ENCODE results near the gene ZC3H10. TPM values are rescaled to one million over a fixed set of nuclear protein-coding genes. Genes with fewer than 3 reads are reported as not detected.
"Not testable (repeated sequence)": the region's sequence is repeated elsewhere in the genome, so short reads cannot be mapped to it uniquely, and the experiment has no call there.

Gene ZC3H10, protein sequence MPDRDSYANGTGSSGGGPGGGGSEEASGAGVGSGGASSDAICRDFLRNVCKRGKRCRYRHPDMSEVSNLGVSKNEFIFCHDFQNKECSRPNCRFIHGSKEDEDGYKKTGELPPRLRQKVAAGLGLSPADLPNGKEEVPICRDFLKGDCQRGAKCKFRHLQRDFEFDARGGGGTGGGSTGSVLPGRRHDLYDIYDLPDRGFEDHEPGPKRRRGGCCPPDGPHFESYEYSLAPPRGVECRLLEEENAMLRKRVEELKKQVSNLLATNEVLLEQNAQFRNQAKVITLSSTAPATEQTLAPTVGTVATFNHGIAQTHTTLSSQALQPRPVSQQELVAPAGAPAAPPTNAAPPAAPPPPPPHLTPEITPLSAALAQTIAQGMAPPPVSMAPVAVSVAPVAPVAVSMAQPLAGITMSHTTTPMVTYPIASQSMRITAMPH
- polyA plus RNA-seq (2013, experiment 1 of 2; ENCODE audit: insufficient read length) = 3.2 TPM
- 2.9 TPM for polyA plus RNA-seq (2013, experiment 2 of 2; ENCODE audit: insufficient read length)

DNA sequence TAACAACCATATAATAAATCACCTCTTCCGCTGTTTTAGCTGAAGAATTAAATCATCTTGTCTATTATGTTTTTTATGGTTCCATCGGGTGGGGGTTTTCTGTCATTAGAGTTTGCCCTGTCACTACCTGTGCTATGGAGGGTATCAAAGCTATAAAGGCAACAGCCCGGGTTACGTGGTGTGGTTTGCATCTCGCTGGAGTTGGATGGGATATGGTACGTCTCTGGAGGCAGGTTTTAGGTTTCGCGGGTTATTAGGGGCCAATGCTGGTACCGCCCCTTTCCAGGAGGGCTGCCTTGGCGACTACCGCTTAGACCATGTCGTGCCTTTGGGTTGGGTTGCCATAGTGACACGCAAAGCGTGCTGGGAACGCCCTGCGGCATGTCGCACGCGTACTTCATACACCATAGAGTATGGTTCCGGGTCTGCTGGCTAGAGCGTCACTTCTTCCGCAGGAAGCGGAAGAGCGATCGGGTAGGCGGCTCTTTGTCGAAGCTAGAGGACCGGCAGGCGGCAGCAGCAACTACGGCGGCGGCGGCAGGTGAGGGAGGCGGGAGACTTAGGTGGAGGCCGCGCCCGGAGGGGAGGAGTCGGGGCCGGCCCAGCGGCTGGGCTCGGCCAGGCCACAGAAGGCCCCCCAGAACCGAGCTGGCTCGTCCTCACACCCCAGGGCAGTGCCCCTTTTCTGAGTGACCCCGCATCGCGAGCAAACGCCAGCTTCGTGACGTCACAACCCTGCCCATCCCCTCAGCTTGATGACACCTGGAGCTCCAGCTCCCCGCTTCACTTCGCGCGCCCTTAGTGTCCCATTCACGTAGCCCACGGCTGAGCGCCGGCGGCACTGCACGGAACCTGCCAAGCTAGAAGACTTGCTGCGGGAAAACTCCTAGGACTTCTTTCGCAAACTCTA is at the start of gene ZC3H10:
Gene ZC3H10 (plus strand): TSS at position 489 of the 910 bp plus-strand sequence. CDS start 2,297 bp downstream, outside the sequence.
- peak; percentile 99 for DNase-seq

- peak; percentile 62 for DNase-seq
These were observed 46.4 kb upstream of the ZC3H10 start for GRCh38 chr12:56071648-56072047.

DNA sequence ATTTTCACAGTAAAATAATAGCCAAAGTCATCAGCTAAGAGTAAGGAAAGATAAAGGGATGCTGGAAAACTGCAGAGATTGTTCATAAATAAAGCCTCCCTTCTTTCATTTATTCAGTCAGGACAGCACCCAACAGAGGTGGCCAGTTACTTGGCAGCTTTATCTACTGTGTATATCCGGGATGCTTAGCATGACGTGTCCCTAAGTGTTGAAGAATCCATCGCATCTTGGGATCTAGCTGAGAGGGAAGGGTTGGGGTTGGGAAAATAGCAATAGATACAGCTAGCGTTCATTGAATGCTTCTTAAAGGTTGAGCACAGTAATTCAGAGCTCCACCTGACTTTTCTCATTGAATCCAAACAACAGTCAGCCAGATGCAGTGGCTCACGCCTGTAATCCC is 43.7 kb upstream of the ZC3H10 start:
- DNase-seq = no peak

DNA sequence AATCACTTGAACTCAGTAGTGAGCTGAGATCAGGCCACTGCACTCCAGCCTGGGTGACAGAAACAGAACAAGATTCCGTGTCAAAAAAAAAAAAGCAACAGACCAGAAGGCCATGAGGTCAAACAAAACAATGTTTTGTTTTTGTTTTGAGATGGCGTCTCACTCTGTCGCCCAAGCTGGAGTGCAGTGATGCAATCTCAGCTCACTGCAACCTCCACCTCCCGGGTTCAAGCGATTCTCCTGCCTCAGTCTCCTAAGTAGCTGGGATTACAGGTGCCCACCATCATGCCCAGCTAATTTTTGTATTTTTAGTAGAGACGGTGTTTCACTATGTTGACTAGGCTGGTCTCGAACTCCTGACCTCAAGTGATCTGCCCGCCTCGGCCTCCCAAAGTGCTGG is 40.1 kb upstream of the ZC3H10 start:
- DNase-seq = not testable (repeated sequence)

DNA sequence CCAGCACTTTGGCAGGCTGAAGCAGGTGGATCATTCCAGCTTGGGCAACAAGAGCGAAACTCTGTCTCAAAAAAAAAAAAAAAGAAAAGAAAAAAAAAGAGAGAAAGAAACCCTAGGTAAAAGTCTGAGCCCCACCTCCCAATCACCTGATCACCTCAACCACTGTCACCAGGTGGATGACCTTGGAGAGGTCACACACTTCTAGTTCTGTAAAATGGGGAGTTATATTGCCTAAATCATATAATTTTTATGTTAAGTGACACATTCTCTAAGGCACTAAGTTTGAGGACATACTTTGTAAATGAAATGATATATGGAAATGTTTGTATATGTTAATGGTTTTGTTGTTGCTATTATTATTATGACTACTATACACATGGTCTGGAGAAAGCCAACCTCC is 39.6 kb upstream of the ZC3H10 start:
- no peak for DNase-seq

- DNase-seq = peak; percentile 73
These were observed 38.9 kb upstream of the ZC3H10 start for GRCh38 chr12:56078931-56079722.

GRCh38 chr12:56079723-56080555 is 38.1 kb upstream of the ZC3H10 start, which contains the start of gene ERBB3:
Gene ERBB3 (plus strand): TSS chr12:56080165. CDS start chr12:56080301, 136 bp downstream.
- peak; percentile 81 for DNase-seq

DNA sequence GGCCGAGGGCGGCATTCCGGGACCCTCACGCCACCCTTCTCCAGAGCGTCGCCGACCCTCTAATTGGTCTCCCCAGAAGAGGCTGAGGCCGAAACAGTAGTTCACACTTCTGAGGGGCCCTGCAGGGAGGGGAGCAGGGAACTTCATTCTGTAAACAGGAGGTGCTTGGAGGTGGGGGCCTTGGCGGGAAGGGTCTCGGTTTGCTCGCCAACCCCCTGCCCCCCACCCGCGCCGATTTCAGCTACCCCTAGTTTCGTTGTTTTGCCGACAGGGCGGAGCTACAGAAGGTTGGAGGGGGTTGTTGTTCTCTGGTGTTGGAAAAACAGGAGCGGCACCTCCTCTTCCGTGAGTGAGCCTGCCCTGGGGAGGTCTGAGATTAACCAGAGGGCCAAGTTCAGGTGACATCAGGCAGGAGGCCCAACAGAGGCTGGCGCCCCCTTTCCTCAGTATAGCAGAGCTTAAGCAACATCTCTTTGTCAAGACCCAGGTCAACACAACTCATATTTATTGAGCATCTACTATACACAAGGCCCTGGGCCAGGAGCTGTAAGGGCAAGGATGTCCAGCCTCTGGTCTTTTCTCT is 37.4 kb upstream of the ZC3H10 start:
- no peak for DNase-seq

GRCh38 chr12:56081393-56082347 is 36.4 kb upstream of the ZC3H10 start:
- DNase-seq = no peak

DNA sequence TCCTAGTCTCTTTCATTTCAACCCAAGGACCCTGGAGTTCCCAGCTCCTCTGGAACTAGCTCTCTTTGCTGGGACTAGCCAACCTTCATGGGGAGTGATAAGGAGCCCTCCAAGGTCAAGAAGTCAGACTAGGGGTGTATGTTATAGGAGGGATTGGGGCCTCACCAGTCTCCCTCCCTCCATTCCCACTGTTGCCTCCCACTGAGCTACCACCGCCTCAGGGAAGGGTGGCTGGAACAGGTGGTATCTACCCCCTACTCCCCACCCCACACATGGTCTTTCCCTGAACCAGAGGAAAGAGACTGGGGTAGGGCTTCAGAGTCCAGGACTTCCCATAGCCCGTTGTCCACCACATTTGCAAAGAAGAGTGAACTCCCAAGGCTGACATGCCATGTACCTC is 35.7 kb upstream of the ZC3H10 start:
- DNase-seq = no peak

- no peak for DNase-seq
These were observed 35.1 kb upstream of the ZC3H10 start for GRCh38 chr12:56082967-56083366.

DNA sequence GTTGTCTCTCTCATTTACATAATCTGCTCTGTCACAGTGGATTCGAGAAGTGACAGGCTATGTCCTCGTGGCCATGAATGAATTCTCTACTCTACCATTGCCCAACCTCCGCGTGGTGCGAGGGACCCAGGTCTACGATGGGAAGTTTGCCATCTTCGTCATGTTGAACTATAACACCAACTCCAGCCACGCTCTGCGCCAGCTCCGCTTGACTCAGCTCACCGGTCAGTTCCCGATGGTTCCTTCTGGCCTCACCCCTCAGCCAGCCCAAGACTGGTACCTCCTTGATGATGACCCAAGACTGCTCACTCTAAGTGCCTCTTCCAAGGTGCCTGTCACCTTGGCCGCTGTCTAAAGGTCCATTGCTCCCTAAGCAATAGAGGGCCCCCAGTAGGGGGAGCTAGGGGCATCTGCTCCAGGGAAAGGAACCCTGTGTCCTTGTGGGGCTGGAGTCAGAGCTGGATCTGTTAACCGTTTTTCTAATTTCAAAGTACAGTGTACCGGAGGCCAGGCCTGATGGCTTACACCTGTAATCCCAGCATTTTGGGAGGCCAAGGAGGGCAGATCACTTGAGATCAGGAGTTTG is 33.0 kb upstream of the ZC3H10 start:
- DNase-seq = no peak

DNA sequence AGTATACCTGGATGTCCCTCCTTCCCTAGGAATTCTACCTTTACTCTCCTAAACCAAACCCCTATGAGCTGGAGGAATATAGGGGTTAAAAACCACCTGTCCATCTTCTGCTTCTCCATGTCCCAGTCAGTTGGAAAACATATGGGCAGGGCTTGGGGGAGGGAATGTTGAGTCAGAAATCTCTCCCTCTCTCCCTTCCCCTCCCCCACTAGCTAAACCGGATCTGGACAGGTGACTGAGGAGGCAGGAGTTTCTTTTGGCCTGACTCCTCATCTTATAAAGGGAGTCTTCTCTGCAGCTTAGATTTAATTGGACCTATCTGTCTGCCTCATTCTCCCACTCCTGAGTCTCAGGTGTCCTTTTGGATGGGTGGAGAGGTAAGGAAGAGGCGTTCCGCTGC is 32.0 kb upstream of the ZC3H10 start:
- no peak for DNase-seq

DNA sequence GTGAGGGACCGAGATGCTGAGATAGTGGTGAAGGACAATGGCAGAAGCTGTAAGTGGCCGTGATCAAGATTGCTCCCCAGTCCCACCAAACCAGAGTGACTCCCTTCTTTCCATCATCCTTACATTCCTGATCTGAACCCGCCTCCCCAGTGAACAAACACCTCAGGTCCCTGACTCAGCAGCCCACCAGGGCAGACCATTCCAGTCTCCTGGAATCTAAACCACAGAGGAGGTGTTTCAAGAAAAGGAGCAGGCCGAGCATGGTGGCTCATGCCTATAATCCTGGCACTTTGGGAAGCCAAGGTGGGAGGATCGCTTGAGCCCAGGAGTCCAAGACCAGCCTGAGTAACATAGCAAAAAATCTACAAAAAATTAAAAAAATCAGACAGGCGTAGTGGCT is 31.5 kb upstream of the ZC3H10 start:
- no peak for DNase-seq

DNA sequence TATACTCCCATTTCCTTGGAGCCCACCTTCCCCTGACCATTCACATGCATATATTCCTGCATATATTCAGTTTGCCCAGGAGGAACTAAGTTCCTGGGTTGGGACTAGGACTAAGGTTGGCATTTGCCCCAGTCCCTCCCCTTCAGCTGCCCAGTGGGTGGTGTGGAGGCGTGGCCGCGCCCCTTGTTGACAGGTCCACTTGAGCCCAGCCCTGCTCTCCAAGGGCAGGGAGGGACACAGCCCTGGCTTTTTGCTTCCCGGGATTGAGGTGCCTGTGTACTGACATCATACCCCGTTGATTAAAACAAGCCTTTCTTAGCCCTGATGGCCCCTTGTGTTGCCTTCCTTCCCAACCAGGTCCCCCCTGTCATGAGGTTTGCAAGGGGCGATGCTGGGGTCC is 30.8 kb upstream of the ZC3H10 start:
- DNase-seq = no peak

GRCh38 chr12:56097738-56098137 is 20.3 kb upstream of the ZC3H10 start:
- DNase-seq = no peak

DNA sequence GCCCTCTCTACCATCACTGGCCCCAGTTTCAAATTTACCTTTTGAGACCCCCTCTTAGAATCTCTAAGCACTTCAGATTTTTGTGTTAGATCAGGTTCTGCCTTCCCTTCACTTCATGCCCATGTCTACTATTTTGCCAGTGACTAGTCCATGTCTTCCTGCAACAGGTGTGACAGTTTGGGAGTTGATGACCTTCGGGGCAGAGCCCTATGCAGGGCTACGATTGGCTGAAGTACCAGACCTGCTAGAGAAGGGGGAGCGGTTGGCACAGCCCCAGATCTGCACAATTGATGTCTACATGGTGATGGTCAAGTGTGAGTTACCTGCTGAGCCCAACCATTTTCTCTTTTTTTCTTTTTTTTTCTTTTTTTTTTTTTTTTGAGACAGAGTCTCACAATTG is 19.5 kb upstream of the ZC3H10 start:
- DNase-seq = no peak

DNA sequence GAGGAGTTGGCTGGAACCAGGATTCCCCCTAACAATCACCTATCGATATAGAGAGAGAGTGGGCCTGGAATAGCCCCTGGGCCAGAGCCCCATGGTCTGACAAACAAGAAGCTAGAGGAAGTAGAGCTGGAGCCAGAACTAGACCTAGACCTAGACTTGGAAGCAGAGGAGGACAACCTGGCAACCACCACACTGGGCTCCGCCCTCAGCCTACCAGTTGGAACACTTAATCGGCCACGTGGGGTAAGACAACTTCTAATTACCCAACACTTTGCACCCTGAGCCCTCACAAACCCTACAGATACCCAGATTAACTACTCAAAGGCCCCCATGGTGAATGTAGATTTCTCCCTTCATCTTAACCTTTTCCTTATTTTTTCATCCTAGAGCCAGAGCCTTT is 18.3 kb upstream of the ZC3H10 start:
- no peak for DNase-seq

- no peak for DNase-seq
These were observed 17.0 kb upstream of the ZC3H10 start for GRCh38 chr12:56101045-56101444.
